Esophagus muscularis mucosa (tissue), 3 donors: ENCODE measurements around the gene SLC12A7.

ENCODE experiments used
- POLR2A ChIP-seq: fragments of 450-650 bp; IDR thresholded peaks from one replicate; pipeline ENCODE4 v1.6.1; 2017; ENCODE audit warnings: antibody characterized with exemption, moderate library complexity, mild to moderate bottlenecking, low read depth
- POLR2AphosphoS5 ChIP-seq, 2 donors: sonication (generic); formaldehyde crosslinking; IDR thresholded peaks; one replicate each; pipeline ENCODE4 v1.6.1; 2017; ENCODE audit warnings: antibody characterized with exemption in 2 of 2
- TF ChIP-seq, protein P1 (sequence below), 3 experiments: fragments of 200-600 bp in 2 of 3; fragments of 450-650 bp in 1 of 3; sonication (generic) in 2 of 3; IDR thresholded peaks; one replicate each; pipeline ENCODE4 v1.5.1; 2017 to 2019; ENCODE audit warnings: antibody characterized with exemption in 3 of 3, mild to moderate bottlenecking in 2 of 3, moderate library complexity in 1 of 3

DNA sequence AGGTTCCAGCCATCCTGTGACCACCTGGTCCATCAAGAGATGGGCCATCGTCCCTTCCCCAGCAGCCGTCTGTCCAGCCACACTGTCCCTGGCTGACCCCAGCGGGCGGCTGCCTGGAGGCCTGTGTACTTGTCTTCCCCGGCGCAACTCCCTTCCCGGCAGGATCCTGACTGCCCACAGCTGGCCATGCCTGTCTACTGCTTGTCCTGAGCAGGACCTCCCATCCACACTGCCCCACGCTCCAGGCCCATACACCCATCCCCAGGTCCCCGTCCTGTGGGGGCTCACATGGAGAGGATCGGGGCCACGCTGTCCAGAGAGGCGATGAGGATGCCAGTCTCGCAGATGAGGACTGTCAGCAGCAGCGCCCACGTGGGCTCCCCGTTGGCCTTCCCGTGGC, 35.5 kb downstream of the SLC12A7 start:
- TF ChIP-seq POLR2A = no peak
- TF ChIP-seq, protein P1, sequence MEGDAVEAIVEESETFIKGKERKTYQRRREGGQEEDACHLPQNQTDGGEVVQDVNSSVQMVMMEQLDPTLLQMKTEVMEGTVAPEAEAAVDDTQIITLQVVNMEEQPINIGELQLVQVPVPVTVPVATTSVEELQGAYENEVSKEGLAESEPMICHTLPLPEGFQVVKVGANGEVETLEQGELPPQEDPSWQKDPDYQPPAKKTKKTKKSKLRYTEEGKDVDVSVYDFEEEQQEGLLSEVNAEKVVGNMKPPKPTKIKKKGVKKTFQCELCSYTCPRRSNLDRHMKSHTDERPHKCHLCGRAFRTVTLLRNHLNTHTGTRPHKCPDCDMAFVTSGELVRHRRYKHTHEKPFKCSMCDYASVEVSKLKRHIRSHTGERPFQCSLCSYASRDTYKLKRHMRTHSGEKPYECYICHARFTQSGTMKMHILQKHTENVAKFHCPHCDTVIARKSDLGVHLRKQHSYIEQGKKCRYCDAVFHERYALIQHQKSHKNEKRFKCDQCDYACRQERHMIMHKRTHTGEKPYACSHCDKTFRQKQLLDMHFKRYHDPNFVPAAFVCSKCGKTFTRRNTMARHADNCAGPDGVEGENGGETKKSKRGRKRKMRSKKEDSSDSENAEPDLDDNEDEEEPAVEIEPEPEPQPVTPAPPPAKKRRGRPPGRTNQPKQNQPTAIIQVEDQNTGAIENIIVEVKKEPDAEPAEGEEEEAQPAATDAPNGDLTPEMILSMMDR (IDR thresholded peaks at IDR 0.05) = no peak
- TF ChIP-seq POLR2AphosphoS5 (IDR thresholded peaks at IDR 0.05) = no peak
